GM18909 (cell line): Measurements from ENCODE around the gene XXYLT1.

Experiments used
- ATAC-seq: cut with Tn5 transposase; IDR thresholded peaks from one replicate; pipeline ENCODE4 v1.9.1; 2021; ENCODE audit warnings: mild to moderate bottlenecking; ENCODE audit not compliant: unreplicated experiment, poor library complexity

The XXYLT1 gene

DNA sequence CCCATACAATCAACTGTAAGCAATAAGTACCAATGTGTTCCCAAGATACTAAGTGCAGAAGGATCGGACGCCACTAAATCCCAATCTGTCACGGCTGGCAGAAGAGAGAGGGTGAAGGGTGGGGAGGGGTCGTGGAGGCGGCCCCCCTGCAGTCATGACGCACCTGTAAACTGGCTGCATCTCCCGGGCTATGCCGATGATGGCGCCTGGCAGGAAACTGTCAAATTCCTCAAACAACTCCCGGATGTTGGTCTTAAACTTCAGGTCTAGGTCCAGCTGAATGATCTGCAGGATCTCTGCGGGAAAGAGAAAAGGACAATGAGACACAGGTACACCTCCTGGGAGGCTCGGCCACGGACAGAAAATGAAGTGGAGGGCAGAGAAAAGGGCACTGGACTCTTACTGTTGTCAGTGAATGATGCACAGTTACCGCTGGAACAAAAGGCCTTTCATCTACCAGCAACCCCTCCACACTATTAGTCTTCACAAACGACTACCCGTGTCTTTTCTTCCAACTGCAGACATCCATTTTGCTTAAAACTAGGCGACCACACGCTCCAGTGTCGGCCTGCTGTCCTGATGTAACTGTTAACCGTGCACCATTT lies 114.6 kb downstream of the XXYLT1 start:
- no peak for ATAC-seq

DNA sequence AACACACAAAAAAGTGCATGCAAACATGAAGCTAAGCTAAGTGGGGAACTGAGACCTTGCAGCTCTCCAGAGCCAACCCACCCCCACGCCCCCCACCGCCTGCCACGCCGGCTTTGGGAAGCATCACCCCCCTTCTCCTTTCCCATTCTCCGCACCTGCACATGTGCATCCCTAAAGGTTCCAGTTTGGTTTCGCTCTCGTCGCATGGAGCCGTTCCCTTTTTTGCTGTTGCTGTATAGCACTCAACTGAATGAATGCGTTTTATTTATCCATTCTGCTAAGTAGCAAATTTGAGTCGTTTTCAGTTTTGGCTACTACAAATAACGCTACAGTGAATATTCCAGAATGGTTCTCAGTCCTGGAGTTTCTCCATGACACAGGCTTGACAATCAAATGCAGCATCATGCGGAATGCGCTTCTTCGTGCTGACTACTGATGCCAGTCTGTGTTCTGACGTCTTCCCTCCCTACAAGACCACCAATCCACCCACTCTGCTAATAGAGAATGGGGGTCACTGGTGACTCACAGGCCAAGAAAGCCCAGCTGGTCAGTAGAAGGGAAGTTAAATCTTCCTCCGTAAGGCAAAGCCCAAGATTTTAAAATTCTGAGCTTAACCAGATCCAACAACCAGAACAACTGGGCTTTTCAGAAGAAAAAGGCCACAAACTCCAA lies 115.3 kb downstream of the XXYLT1 start:
- ATAC-seq = no peak

DNA sequence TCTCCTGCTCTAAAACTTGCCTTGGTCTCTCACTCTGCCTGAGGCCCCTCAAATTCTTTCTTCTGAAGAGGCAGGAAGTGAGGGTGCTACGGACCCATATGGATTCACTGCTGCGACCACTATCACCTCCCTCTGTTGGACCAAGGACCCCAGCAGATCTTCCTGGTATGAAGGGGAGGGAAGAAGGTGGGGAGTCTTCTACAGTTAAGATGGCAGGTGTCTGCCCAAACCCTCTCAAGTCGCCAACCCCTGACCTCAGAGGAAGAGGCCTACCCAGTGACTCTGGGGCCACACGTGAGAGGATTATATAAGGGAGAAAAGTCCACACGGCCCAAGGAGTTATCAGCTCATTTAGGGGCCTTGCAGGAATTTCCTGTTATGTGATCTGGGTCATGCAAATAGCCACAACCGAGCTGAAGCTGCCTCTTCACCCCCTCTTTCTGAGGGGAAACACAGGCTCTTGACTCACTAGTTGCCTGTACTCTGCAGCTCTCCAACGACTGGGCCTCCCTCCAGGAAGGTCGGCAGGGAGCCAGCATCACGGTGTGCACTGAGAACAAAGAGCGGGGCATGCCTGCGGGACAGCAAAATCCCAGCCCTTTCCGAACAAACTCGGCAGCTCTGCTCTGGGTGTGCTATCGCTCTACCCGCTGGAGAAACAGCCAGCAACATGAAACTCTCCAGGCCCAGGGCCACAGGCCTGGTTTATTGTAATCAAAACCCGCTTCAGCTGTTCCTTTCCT lies 116.0 kb downstream of the XXYLT1 start:
- peak; percentile 46 for ATAC-seq

DNA sequence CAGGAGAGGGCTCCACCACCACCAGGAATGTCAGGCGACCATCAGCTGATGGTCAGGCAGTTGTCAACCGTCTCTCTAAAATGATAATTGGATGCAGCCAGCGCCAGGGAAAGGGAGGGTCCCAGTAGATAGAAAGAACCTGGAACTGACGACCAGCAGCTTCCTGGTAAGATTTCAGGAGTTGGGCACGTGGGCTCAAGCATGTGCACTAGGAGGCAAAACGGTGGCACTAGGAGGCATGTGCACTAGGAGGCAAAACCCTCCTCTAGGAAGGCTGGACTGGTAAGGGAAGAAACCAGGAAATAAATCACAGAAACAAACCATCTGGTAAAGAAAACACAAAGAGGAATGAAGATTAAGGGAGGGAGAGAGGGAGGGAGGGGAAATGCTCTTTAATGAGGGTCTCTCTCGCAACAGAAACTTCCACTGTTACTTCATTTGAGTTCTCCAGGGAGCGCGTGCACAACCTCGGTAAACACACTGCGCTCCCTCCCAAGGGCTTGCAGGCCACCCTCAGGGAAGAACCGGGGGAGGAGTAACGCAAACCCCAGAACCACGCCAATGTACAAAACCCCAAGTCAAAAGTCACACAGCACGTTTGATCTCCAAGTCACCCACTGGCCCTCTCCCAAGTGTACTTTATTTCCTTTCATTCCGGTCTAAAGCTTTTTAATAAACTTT lies 116.7 kb downstream of the XXYLT1 start:
- no peak for ATAC-seq

DNA sequence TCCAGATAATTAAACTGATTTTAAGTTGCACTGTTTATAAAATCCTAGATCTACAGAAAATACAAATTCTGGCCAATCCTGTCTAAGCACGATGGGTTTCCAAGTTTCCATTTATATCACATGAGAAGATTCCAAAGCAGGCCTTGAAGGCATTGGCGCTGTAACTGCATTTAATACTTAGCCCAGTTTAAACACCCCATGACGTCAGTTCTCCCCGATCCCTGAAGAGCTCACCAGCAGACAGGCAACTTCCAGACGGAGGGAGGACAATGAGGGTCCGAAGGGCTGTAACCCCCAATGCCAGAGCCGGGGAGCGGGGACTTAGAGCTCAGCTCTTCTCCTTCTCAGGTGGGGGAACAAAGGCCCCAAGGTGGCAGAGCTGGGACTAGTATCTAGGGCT lies 117.3 kb downstream of the XXYLT1 start:
- ATAC-seq = no peak

DNA sequence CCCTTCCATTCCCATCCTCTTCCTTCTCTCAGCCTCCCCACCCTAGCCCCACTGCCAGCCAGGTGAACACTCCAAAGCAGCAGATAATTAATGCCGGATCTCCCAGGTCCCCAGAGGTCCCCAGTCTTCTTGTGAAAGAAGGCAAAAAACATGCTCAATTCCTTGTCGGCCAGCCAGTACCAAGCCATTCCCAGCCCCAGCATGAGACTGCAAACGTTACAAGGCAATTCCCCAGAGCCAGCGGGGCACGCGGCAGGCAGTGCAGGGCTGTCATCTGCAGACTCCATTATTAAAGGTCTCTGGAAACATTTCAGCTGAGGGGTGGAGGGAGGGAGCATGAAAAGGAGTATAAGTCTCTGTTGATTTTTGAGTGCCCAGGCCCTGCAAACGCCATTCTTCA lies 117.8 kb downstream of the XXYLT1 start:
- no peak for ATAC-seq

DNA sequence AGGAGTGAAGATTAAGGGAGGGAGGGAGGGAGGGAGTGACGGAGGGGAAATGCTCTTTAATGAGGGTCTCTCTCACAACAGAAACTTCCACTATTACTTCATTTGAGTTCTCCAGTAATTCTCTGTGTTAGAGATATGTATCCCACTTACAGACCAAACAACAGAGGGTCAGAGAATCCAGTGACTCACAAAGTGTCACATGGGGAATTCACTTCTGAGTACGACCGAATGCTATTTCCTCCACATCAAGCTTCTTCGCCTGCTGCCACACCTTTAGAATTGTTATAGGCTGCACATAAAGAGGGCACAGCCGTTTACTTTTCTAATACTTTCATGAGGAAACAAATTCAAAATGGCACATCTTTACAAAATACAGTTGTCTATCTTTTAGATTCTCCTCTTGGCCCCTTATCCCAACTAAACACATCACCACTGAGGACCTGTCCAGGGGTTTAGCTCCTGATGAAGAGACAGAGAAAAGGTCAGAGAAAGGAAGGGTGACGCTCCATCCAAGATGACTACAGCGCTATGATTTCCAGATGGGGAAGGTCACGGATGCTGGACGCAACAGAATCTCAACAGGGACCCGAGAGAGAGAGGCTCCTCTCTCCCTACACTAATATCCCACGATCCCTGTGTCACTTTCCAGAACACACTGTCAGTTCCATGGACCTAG lies 119.0 kb downstream of the XXYLT1 start:
- ATAC-seq = no peak

DNA sequence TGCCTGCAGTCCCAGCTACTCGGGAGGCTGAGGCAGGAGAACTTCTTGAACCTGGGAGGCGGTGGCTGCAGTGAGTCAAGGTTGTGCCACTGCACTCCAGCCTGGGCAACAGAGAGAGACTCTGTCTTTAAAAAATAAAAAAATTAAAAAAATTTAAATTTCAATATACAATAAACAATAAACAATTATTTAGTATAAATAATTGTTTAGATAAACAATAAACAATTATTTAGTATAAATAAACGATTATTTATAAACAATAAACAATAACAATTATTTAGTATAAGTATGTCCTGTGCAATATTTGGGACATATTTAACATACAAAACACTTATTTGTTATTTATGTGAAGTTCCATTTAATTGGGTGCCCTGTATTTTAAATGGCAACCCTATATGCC lies 119.6 kb downstream of the XXYLT1 start:
- ATAC-seq = no peak

DNA sequence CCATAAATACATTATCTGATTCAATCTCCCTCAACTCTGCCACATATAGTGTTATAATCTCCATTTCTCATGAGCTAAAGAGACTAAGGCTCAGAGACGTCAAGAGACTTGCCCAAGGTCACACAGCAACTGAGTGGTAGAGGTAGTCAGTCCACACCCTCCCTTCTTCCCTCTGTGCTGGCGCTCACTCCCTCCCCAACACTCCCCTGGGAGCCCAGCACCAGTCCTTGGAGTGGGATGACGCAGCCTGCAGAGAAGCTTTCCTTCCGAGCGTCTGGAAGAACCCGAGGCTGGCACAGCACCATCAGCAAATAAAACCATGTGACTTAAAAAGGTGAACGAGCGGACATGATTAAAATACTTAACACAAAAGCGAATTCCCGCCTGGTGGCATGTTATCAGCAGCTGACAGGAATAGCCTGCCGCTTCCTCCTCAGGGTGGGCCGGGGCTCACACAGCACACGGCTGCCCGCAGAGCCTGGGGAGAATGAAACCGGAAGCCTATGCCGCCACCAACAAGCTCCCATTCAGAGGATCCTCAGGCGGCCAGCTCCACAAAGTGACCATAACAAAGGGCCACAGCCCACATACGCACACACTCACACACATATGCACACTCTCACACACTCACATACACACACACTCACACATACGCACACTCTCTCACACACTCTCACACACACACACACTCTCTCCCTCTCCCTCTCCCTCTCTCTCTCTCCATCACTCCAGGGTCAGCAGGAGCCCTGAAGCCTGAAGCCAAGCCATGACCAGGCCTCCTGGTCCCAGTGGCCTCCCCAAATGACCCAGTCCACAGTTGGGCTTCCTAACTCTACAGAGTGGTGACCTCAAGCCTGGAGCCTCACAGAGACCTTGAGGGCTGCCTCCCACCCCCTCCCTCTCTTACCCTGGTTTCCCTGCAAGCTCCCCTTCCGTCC lies 120.5 kb downstream of the XXYLT1 start:
- ATAC-seq = peak; percentile 35

DNA sequence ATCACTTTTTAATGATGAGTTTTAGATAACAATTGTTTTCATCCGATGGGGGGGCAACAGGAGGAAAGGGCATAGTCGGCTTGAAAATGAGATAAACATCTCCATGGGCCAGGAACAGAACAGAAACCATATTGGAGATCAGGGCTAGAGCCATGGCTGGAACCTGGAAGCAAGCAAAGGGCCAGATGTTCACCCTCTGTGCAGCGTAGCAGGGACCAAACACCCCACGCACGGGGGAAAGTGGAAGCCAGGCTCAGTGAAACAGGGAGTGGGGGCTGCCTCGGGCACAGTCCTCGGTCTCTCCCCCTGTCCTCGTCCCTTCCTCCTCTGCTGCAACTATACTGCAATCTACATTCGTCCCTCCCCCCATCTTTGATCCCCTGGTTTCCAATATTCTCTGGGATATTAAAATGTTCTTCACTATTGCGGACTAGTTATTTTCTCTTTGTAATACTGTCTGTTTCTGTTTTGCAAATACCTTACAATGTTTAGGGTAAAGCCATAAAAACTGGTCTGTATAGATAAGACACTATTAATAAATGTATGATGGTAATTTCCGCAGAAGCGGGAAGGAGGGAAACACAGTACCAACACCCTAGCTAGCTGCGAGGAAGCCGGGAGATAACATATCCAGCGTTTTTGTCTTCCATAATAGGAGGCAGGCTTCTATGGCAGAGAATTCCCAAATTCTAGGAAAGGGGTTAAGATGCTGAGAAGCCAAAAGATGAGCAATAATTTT lies 121.5 kb downstream of the XXYLT1 start:
- no peak for ATAC-seq

DNA sequence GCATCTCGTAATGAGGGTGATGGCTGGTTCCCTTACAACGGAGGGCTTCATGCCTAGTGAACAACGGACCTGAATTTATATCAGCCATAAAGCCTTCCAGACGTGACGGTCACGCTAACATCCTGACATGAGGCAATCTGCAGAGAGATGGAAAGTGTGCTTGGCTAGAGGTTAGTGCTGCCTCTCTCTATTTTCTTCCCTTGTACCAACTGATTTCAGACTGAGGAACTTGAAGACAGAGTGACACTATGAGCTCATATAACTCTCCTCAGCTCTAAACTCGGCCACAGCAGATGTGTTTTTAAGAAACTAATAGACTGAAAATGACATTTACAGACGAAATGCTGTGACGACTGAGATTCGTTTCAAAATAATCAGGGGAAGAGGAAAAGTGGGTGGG lies 122.4 kb downstream of the XXYLT1 start:
- no peak for ATAC-seq

DNA sequence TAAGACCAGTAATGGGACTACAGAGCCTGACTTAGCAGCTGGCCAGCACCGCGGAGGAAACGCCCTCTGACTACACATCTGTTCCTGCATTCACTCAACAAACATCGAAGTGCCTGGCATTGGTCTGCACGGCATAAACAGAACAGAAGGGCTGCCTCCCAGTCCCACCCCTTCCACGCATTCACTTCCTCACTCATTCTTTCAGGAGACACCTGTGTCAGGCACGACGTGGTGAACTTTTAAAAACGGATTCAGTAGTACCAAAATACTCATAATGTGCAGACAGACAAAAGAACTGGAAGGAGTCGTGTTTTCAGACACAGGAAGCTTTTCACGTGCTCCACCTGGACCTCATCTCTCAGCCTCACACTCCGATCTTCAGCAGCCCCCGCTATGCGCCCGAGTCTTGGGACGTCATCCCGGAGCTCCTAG lies 123.3 kb downstream of the XXYLT1 start:
- ATAC-seq = peak; percentile 85

DNA sequence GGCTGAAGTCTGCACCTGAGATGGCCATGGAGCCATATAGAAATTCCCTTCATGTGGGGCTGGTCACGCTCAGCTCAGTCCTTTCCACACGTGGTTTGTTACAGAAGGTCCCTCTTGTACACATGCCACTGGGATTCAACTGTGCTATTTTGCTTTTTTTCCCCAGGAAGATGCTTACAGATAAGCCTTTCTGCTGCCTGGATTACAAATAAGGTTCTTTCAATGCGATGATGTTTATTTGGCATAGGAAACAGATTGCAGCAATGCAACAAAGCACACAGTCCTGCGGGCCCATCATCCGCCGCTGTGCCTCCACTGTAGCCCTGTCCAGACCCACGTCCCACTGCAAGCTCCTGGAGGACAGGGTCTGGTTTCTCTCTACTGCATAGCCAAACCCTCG lies 124.8 kb downstream of the XXYLT1 start:
- no peak for ATAC-seq

DNA sequence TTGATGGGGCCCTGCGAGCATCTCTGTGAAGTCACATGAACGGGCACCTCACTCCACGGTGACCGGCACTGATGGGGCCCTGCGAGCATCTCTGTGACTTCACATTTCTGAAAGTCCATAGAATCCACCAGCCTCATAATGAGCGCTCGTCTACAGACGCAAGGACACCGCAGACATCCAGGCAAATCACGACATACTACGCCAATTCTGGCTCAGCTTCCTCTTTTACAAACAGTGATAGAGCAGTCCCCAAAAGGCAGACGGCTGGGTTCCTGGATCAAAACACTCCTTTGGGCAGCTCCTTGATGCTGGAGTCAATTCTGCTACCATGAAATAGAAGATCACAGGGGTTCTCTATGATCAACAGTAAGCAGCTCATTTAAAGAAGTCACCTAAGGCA lies 125.4 kb downstream of the XXYLT1 start:
- ATAC-seq = no peak

DNA sequence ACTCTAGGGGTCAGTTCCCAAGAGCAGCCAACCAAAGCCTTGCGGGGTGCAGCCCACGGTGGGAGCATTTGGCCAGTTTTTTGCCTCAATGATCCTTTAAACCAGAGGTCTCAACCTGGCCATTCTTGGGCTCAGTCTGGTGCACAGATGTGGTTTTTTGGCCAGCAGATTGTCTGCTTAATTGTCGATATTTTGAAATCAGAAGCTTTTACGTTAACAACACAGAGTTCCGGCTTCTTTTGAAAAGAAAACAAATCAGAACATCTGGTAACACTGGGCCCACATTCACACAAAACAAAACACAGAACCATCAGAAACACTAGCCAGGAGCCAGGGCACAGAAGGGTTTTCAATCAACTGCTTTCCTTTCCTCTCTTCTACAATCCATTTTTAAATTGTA lies 127.7 kb downstream of the XXYLT1 start:
- ATAC-seq = no peak

DNA sequence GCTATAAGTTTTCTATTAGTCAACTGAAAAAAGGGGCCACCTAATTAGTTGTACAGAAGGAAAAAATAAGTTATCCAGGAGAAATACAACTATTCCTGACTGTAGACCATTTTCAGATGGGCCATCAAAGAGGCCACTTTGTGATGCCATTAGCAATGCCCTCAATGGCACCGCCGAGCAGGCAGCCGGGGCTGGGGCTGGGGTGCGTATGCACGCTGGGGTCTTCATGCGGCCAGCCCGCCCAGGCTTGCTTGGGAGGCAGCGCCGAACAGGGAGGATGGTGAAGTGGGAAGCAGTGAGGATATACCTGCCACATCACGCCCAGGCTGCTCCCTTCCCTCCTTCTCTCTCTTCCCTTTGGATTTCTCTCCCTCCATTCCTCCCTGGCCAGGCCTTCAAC lies 128.4 kb downstream of the XXYLT1 start:
- no peak for ATAC-seq

DNA sequence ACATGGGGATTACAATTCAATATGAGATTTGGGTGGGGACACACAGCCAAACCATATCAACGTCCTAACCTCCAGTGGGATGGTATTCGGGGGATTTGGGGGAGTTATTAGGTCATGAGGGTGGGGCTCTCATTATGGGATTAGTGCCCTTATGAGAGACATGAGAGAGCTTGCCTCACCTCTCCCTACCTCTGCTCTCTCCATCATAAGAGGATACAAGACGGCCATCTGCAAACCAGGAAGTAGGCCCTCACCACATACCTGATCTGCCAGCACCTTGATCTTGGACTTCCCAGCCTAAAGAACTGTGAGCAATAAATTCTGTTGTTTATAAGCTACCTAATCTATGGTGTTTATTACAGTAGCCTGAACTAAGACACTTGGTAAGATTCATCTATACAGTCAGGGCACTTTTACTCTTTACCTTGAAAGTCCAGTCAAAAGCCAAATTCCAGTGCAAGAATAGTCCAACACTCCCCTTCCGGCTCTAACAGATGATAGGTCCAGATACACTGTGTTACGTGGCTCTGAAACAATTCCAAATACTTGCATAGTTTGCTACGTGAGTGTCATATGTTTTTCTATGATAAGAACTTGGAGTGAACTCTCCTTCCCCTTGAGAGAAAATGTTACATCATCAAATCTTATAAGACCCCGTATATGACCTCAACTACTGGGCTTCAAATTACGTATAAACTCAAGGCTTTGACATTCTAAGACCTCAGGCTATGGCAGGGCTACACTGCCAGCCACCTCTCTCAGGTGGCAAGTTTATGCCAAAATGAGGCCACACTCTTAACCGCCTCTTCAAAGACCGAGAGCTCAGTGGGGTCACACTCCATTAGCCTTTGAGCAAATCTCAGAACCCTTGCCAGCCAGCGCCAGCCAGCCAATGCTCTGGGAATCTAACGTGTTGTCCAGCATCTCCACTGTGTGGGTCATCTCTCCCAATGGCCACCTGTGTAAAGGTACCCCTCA lies 129.9 kb downstream of the XXYLT1 start:
- no peak for ATAC-seq

DNA sequence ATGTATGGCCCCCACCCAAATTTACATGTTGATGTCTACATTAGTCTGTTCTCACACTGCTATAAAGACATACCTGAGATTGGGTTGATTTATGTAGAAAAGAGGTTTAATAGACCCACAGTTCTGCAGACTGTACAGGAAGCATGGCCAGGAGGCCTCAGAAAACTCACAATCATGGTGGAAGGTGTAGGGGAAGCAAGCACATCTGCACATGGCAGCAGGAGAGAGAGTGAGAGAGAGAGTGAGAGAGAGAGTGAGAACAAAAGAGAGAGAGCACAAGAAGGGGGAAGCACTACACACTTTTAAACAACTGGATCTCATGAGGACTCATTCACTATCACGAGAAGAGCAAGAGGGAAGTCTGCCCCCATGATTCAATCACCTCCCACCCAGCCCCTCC lies 130.5 kb downstream of the XXYLT1 start:
- no peak for ATAC-seq
